ENCODE measurements around the gene GLI1. TPM values are rescaled to one million over a fixed set of nuclear protein-coding genes. Genes with fewer than 3 reads are reported as not detected.
A peak's percentile ranks its signal among the peaks of the same experiment; 100 is the strongest.
"Not testable (repeated sequence)": the region's sequence is repeated elsewhere in the genome, so short reads cannot be mapped to it uniquely, and the experiment has no call there.

The GLI1 gene
- total RNA-seq, 1 donor from 2014 or later, result 6.8 TPM

- peak; percentile 45 for TF ChIP-seq CTCF (IDR thresholded peaks at IDR 0.05)
- Mint-ChIP-seq H3K27me3 (ENCODE audit: low read depth) (no peaks in the 10 kb centered on the region), H3K4me1 (ENCODE audit: low read depth) (peaks cover 35% of the 10 kb centered on the region), H3K9me3 (ENCODE audit: low read depth) (no peaks in the 10 kb centered on the region), H3K36me3 (ENCODE audit: low read depth) (peaks cover 35% of the 10 kb centered on the region), H3K4me3 (ENCODE audit: unreplicated experiment) (no peak overlapping the region), H3K27ac (ENCODE audit: unreplicated experiment) (peak overlapping the region; percentile 74)
- peak; percentile 25 for DNase-seq (ENCODE audit: low spot score)
Measured at GRCh38 chr12:57491393-57492280, 32.1 kb downstream of the GLI1 start.

- peaks cover 46% of the 10 kb centered on the region for H3K36me3 Mint-ChIP-seq (ENCODE audit: low read depth)
- H3K9me3 Mint-ChIP-seq (ENCODE audit: low read depth), result not testable (repeated sequence)
Measured at GRCh38 chr12:57495051-57495701, 35.6 kb downstream of the GLI1 start.

GRCh38 chr12:57496822-57497221 is 37.2 kb downstream of the GLI1 start:
- no peak for DNase-seq (ENCODE audit: low spot score)
- TF ChIP-seq CTCF (IDR thresholded peaks at IDR 0.05), result no peak
- peaks cover 47% of the 10 kb centered on the region for H3K36me3 Mint-ChIP-seq (ENCODE audit: low read depth)
- peak overlapping the region; percentile 75 for H3K27ac Mint-ChIP-seq (ENCODE audit: unreplicated experiment)
- H3K9me3 Mint-ChIP-seq (ENCODE audit: low read depth), result no peaks in the 10 kb centered on the region
- H3K4me3 Mint-ChIP-seq (ENCODE audit: unreplicated experiment), result no peak overlapping the region
- peaks cover 14% of the 10 kb centered on the region for H3K4me1 Mint-ChIP-seq (ENCODE audit: low read depth)
- H3K27me3 Mint-ChIP-seq (ENCODE audit: low read depth), result no peaks in the 10 kb centered on the region

More at GRCh38 chr12:57495051-57495701, 35.6 kb downstream of the GLI1 start:
- DNase-seq (ENCODE audit: low spot score), result peak; percentile 77
- H3K4me1 Mint-ChIP-seq (ENCODE audit: low read depth), result peaks cover 20% of the 10 kb centered on the region
- H3K4me3 Mint-ChIP-seq (ENCODE audit: unreplicated experiment); H3K27me3 Mint-ChIP-seq (ENCODE audit: low read depth); H3K27ac Mint-ChIP-seq (ENCODE audit: unreplicated experiment): not testable (repeated sequence)

- Mint-ChIP-seq H3K36me3 (ENCODE audit: low read depth) (peaks cover 47% of the 10 kb centered on the region), H3K27ac (ENCODE audit: unreplicated experiment) (peak overlapping the region; percentile 75), H3K27me3 (ENCODE audit: low read depth) (no peaks in the 10 kb centered on the region), H3K4me1 (ENCODE audit: low read depth) (peaks cover 14% of the 10 kb centered on the region), H3K9me3 (ENCODE audit: low read depth) (no peaks in the 10 kb centered on the region), H3K4me3 (ENCODE audit: unreplicated experiment) (no peak overlapping the region)
- peak; percentile 15 for DNase-seq (ENCODE audit: low spot score)
- no peak for TF ChIP-seq CTCF (IDR thresholded peaks at IDR 0.05)
Measured at GRCh38 chr12:57497223-57498131, 37.9 kb downstream of the GLI1 start.

GRCh38 chr12:57498132-57498502 is 38.5 kb downstream of the GLI1 start:
- Mint-ChIP-seq H3K27ac (ENCODE audit: unreplicated experiment) (peak overlapping the region; percentile 75), H3K27me3 (ENCODE audit: low read depth) (no peaks in the 10 kb centered on the region), H3K9me3 (ENCODE audit: low read depth) (no peaks in the 10 kb centered on the region), H3K36me3 (ENCODE audit: low read depth) (peaks cover 46% of the 10 kb centered on the region), H3K4me1 (ENCODE audit: low read depth) (peaks cover 9% of the 10 kb centered on the region), H3K4me3 (ENCODE audit: unreplicated experiment) (no peak overlapping the region)
- TF ChIP-seq CTCF (IDR thresholded peaks at IDR 0.05), result no peak
- DNase-seq (ENCODE audit: low spot score), result peak; percentile 59
